ENCODE data around the gene VEGFA. TPM values are rescaled to one million over a fixed set of nuclear protein-coding genes. Genes with fewer than 3 reads are reported as not detected.

The VEGFA gene
- polyA plus RNA-seq, 2 of the 4 experiments (the other 2 are of a cell fraction), result 35.8 to 83.7 TPM

DNA sequence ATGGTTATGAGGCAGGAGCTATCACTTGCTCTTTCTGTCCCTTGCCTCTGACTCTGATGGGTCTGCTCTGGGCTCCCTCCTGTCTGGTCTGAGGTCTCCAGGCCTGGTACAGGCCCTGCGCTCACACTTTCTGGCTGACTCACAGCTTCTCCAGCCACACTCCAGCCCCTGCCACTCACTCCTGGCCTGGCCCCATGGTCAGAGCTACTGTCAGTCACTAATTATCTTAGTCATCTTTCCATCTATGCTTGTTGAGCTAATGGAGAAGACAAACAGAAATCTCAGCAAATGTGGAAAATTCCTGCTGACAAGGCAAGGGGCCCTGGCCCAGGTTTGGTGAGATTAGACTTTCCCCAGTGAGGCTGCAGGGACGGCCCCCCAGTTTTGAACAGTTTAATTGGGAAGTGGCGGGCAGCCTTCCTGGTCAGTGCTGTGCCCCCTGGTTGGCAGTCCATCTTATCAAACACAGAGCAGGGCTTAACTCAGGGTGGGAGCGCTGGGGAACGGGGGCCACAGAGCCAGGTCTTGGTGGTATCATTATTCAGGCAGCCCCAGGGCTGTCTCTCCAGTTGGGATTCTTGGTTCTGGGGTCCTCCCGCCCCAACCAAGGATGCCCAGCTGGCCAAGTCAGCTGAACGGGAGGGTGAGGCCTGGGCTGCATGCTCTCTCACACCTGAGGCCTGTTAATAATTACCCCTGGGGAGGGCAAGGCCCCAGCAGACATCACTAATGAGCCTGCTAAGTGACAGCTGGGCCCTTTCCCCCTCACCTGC is 63.4 kb downstream of the VEGFA start:
- H3K4me1 ChIP-seq, result peaks cover 16% of the 10 kb centered on the region
- no peaks in the 10 kb centered on the region for H3K9me3 ChIP-seq
- TF ChIP-seq USF2 (IDR thresholded peaks at IDR 0.05) (no peak), KDM1A (IDR thresholded peaks at IDR 0.05; ENCODE audit: low read depth) (no peak), PBX3 (IDR thresholded peaks at IDR 0.05) (no peak), MAFK (IDR thresholded peaks at IDR 0.05; ENCODE audit: partially characterized antibody) (no peak)
- TF ChIP-seq, protein P1, sequence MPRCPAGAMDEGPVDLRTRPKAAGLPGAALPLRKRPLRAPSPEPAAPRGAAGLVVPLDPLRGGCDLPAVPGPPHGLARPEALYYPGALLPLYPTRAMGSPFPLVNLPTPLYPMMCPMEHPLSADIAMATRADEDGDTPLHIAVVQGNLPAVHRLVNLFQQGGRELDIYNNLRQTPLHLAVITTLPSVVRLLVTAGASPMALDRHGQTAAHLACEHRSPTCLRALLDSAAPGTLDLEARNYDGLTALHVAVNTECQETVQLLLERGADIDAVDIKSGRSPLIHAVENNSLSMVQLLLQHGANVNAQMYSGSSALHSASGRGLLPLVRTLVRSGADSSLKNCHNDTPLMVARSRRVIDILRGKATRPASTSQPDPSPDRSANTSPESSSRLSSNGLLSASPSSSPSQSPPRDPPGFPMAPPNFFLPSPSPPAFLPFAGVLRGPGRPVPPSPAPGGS (IDR thresholded peaks at IDR 0.05), result no peak
- TF ChIP-seq, protein P2, sequence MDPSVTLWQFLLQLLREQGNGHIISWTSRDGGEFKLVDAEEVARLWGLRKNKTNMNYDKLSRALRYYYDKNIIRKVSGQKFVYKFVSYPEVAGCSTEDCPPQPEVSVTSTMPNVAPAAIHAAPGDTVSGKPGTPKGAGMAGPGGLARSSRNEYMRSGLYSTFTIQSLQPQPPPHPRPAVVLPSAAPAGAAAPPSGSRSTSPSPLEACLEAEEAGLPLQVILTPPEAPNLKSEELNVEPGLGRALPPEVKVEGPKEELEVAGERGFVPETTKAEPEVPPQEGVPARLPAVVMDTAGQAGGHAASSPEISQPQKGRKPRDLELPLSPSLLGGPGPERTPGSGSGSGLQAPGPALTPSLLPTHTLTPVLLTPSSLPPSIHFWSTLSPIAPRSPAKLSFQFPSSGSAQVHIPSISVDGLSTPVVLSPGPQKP (IDR thresholded peaks at IDR 0.05; ENCODE audit: low read depth, low read length), result no peak
- WGBS (ENCODE audit: missing lambda C conversion rate), result 83% methylated on average over 2 of the region's 7 CpGs
- CTCF ChIA-PET, result interaction anchor here (0.7 to 3.1 kb wide), 3 partner anchors 59 to 246 kb away, joined by 3 to 16 read pairs (median 3); partner anchors contain the start of gene VEGFA
- no peak for DNase-seq (ENCODE audit: low read depth in 1 of 2, low spot score in 1 of 2)
- H3K27ac ChIP-seq, result peak overlapping the region in 1 of 2 experiments; percentile 33; a peak in 1 of 6 replicates
- ATAC-seq, result peak; percentile 47 to 67; a peak in 3 of 6 replicates
- H3K4me2 ChIP-seq, result no peak overlapping the region
- H3K4me3 ChIP-seq, result no peak overlapping the region
- FAIRE-seq, result no peak
- POLR2A ChIA-PET, result no interaction called here

- TF ChIP-seq, protein P3, sequence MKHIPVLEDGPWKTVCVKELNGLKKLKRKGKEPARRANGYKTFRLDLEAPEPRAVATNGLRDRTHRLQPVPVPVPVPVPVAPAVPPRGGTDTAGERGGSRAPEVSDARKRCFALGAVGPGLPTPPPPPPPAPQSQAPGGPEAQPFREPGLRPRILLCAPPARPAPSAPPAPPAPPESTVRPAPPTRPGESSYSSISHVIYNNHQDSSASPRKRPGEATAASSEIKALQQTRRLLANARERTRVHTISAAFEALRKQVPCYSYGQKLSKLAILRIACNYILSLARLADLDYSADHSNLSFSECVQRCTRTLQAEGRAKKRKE (CRISPR knock-in tag; IDR thresholded peaks at IDR 0.05; ENCODE audit: low read depth), result no peak
- TF ChIP-seq RFX5 (IDR thresholded peaks at IDR 0.05), result no peak
- no peak for TF ChIP-seq TP53 (CRISPR knock-in tag; IDR thresholded peaks at IDR 0.05)
- no peak for TF ChIP-seq RNF2 (IDR thresholded peaks at IDR 0.05; ENCODE audit: borderline replicate concordance, low read depth)
- no peak for TF ChIP-seq RCOR1 (IDR thresholded peaks at IDR 0.05; ENCODE audit: low read depth, low read length)
- no peak for TF ChIP-seq ZSCAN20 (CRISPR knock-in tag; IDR thresholded peaks at IDR 0.05)
- TF ChIP-seq E2F6 (IDR thresholded peaks at IDR 0.05; ENCODE audit: borderline replicate concordance, low read depth), result no peak
- TF ChIP-seq POLR2A (IDR thresholded peaks at IDR 0.05; ENCODE audit: low read length), result no peak
- no peak for TF ChIP-seq TFCP2L1 (CRISPR knock-in tag; IDR thresholded peaks at IDR 0.05)
- TF ChIP-seq CBX2 (IDR thresholded peaks at IDR 0.05; ENCODE audit: borderline replicate concordance, low read depth), result no peak
- no peak for TF ChIP-seq PHF8 (IDR thresholded peaks at IDR 0.05; ENCODE audit: borderline replicate concordance, low read depth)
- TF ChIP-seq JUN (IDR thresholded peaks at IDR 0.05), result no peak
- no peak for TF ChIP-seq FOSL2 (IDR thresholded peaks at IDR 0.05)
- no peak for TF ChIP-seq FOSL2 (CRISPR knock-in tag; IDR thresholded peaks at IDR 0.05)
- TF ChIP-seq NFE2L2 (conservative IDR thresholded peaks at IDR 0.05; ENCODE audit: low read length), result no peak
- TF ChIP-seq MAZ (IDR thresholded peaks at IDR 0.05; ENCODE audit: borderline replicate concordance, low read depth, low read length), result no peak
- H3K9me3 ChIP-seq, result no peaks in the 10 kb centered on the region
- H3K4me1 ChIP-seq, result peaks cover 22% of the 10 kb centered on the region
- ChIA-PET POLR2A (no interaction called here), CTCF (interaction anchor here (3.1 kb wide), 1 partner anchor 64 kb away, joined by 16 read pairs; the partner anchor contains the start of gene VEGFA)
- no peak for DNase-seq (ENCODE audit: low read depth in 1 of 2, low spot score in 1 of 2)
- ATAC-seq, result no peak
- no peak overlapping the region for H3K4me3 ChIP-seq
- no peak overlapping the region for H3K4me2 ChIP-seq
- 92% methylated on average over 9 of the region's 9 CpGs for WGBS (ENCODE audit: missing lambda C conversion rate)
- 0 out of 6 replicates have a peak overlapping the region, but pooled peaks of 1 of the 2 experiments have one; percentile 16 for H3K27ac ChIP-seq
- FAIRE-seq, result no peak
These were observed 64.0 kb downstream of the VEGFA start for GRCh38 chr6:43833996-43834390.

Measured in A549 (cell line).